GM20000 (cell line): Measurements from ENCODE around the gene MARK1.

Source experiments
- DNase-seq: peaks from one replicate; pipeline ENCODE4 v3.0.0; 2012; ENCODE audit warnings: low spot score
- TF ChIP-seq, protein P1 (sequence below): IDR thresholded peaks from 2 replicates; pipeline ENCODE4 v1.5.1; 2012; ENCODE audit warnings: mild to moderate bottlenecking, control low read depth; ENCODE audit errors: extremely low read depth, missing control alignments

The MARK1 gene

DNA sequence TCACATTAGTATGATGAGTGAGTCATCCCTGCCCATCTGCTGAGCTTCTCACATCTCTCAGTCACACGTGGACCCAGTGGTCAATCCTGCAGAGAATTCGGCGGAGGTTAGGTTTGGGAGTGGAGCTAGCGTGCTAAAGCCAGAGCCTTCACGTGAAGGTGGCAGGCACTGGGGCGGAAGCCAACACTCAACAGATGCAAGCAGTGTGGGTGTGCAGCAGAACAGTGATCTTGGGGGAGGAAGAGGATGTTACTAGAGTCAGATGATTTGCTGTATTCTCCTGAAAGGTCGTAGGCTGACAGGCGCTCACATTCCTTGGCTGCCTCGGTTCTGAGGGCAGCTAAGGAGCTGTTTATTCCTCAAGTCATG lies 168.9 kb downstream of the MARK1 start:
- no peak for DNase-seq
- TF ChIP-seq, protein P1, sequence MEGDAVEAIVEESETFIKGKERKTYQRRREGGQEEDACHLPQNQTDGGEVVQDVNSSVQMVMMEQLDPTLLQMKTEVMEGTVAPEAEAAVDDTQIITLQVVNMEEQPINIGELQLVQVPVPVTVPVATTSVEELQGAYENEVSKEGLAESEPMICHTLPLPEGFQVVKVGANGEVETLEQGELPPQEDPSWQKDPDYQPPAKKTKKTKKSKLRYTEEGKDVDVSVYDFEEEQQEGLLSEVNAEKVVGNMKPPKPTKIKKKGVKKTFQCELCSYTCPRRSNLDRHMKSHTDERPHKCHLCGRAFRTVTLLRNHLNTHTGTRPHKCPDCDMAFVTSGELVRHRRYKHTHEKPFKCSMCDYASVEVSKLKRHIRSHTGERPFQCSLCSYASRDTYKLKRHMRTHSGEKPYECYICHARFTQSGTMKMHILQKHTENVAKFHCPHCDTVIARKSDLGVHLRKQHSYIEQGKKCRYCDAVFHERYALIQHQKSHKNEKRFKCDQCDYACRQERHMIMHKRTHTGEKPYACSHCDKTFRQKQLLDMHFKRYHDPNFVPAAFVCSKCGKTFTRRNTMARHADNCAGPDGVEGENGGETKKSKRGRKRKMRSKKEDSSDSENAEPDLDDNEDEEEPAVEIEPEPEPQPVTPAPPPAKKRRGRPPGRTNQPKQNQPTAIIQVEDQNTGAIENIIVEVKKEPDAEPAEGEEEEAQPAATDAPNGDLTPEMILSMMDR: no peak

DNA sequence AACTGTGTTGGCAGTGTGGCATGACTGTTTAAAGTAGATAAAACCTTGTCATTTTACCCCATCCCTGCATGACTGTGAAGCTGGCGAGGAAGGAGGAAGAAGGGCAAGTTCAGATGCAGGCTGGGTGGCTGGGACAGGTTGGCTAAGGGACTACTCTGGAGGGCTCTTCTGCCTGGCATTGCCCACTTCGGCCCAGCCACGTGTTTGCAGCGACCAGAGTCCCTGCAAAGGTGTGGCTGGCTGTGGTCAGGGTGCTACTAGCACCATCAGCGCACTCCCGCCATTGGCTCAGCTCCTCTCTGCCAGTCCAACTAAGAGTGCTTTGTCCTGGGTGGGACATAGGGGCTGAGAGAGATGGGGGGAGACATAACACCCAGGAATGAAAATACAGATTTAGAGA lies 169.4 kb downstream of the MARK1 start:
- no peak for DNase-seq
- TF ChIP-seq, protein P1: no peak

DNA sequence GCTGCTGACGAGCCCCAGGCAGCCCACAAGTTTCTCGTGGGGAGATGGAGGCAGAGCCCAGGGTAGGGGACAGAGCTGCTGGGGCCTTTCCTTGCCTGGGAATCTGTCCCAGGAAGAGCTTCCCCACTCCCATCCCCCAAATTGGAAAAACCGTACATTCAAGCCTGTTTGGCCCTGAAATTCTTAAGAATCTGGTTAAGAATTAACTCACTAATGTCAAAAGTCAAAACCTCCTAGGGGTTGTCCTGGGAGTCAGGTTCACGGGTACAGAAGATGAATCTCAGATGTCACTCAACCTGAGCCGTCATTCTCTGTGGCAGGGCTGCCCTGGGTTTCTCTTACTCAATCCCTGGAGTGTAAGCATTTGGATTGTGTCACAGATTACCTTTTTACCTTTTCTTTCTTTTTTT lies 170.7 kb downstream of the MARK1 start:
- no peak for DNase-seq
- TF ChIP-seq, protein P1: no peak

DNA sequence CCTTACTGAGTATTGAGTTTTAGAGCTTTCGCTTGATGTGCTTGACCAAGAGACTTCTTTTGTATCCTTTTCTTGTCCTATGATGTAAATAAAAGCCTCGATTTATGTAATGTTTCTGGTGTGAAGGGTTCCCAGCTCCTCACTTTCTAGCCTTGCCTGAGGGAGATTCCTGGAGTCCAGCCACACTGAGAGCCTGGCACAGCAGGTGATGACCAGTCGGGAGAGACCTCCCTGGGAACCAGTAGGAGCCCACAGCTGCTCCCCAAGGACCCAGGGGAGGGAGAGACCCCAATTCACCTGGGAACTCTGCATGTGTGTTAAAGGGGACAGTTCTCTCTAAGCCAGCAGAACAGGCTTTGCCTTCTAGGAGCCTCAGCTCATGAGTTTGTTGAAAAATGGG lies 171.1 kb downstream of the MARK1 start:
- TF ChIP-seq, protein P1: no peak

DNA sequence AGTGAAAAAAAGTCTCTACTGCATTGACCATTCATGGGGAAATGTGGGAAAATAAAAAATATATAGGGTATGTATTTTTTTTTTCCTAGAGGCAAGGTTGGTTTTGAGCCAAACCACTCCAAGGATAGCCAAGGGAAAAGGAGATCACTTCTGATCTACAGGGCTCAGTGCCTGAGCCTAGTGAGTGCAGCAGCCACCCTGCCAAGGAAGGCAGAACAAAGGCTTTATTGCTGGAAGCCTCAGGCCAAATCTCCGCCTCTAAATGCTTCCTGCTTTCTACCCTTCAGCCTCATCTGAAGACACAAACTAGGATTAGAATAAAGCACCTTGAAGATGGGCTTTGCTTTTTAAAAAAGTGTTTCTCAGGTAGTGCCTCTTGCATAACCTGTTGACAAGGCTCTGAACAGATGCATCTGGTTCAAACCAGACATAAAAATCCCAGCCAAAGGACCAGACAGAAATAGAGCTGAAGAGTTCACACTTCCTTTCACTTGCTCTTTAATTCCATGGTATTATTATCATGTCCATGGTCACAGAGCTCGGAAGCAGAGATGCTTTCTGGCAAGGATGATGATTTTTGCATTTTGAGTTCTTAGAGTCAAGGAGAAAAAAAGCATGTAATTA lies 172.7 kb downstream of the MARK1 start:
- TF ChIP-seq, protein P1: no peak
- DNase-seq: no peak

More for the DNA sequence above, 171.1 kb downstream of the MARK1 start:
- no peak for DNase-seq

DNA sequence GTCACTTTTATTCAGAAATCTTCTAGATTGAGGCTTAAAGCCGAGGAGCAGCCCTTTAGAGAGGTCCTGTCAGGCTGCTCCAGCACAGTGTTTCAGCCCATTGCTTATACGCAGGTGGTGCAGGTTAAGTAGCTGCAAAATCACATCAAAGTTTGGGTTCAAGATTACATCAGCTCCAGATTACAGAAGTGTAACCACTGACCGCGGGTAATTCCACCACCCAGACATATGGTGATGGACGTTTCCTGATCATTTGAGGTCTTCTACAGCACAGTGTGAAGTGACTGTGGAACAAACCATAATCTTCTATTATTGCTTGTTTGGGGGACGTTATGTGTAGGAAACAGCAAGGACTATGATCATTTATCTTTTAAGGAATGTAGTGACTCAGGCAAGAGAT lies 174.0 kb downstream of the MARK1 start:
- TF ChIP-seq, protein P1: no peak
- DNase-seq: no peak

DNA sequence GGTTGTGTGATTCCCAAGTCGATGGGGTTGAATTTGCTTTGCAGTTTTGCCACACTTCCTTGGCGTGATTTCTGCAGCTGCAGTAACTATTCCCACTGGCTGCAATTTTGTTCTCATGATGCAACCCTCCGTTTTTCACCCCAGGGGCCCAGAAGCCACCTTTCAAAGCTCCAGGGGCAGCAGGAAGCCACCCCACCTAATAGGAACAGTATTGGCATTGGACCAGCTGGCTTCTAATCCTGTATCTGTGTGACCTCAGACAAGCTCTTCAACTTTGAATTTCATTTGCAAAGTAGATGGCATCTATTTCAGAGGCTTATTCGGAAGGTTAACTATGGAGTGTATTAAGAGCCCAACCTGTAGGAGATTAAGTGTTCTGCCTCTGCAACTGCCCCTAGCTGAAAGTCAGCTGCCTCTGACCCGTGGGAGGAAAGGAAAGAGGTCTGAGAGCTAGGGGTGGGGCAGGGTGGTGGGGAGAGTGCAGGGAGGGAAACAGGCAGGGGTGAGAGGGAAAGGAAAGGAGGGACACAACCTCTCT lies 174.9 kb downstream of the MARK1 start:
- TF ChIP-seq, protein P1: no peak

More for the DNA sequence above, 174.9 kb downstream of the MARK1 start:
- DNase-seq: no peak
